Endothelial cell of umbilical vein (primary cell): ENCODE results near the gene HRH2. TPM values are rescaled to one million over a fixed set of nuclear protein-coding genes. Genes with fewer than 3 reads are reported as not detected.

Experiments used
- BruUV-seq: library from RNA; stranded (reverse); fragments of 400-500 nt; replicated peaks from 2 replicates; lab custom pipeline; 2021; lab: Mats Ljungman, UMichigan
- CTCF ChIA-PET: fragments of 300-600, 350-600 bp; sonication (Branson Sonifier 250); formaldehyde crosslinking; loops from one replicate; lab custom pipeline; 2021; ENCODE audit warnings: antibody characterized with exemption, inconsistent platforms; lab: Charles Lee
- POLR2A ChIA-PET: fragments of 300-600, 350-600 bp; sonication (Branson Sonifier 250); formaldehyde crosslinking; loops from one replicate; lab custom pipeline; 2021; ENCODE audit warnings: antibody characterized with exemption, inconsistent platforms; lab: Charles Lee
- DNase-seq: peaks from one replicate; pipeline ENCODE4 v3.0.0-alpha.2; 2011; ENCODE audit warnings: low read depth, low spot score
- FAIRE-seq: peaks from 2 replicates; lab custom pipeline; 2011; peaks lifted over from hg19 to GRCh38; lab: Jason Lieb, UNC
- H2AFZ ChIP-seq: 2 replicates; pipeline ENCODE4 v1.6.0; 2012; ENCODE audit warnings: low read depth, low read length, control low read depth, inconsistent platforms
- H3K27ac ChIP-seq: 2 replicates; pipeline ENCODE4 v1.5.1; 2011; ENCODE audit warnings: low read depth, mild to moderate bottlenecking, control low read depth, low read length, moderate library complexity; ENCODE audit not compliant: insufficient read depth
- H3K27me3 ChIP-seq, 2 experiments: 2 replicates each; pipeline versions ENCODE4 v1.6.0 to v1.6.1; 2011; ENCODE audit warnings: low read length in 2 of 2, mixed read lengths in 1 of 2; ENCODE audit not compliant: control insufficient read depth in 2 of 2, insufficient read depth in 2 of 2
- H3K36me3 ChIP-seq, 2 experiments: 2 replicates in 1 of 2; 3 replicates in 1 of 2; pipeline ENCODE4 v1.5.1; 2011; ENCODE audit warnings: low read length in 2 of 2, mild to moderate bottlenecking in 1 of 2, moderate library complexity in 1 of 2; ENCODE audit not compliant: control insufficient read depth in 2 of 2, insufficient read depth in 2 of 2; ENCODE audit errors: extremely low read depth in 1 of 2
- H3K4me1 ChIP-seq: 3 replicates; pipeline ENCODE4 v1.5.1; 2011; ENCODE audit warnings: mild to moderate bottlenecking, low read length; ENCODE audit not compliant: control insufficient read depth, insufficient read depth; ENCODE audit errors: extremely low read depth
- H3K4me2 ChIP-seq: 2 replicates; pipeline ENCODE4 v1.6.1; 2011; ENCODE audit warnings: low read length, control low read depth, mixed read lengths; ENCODE audit not compliant: insufficient read depth
- H3K4me3 ChIP-seq, 3 experiments: fragments of 200-600 bp in 1 of 3; sonication (generic), shearing (Covaris generic) in 1 of 3; replicated peaks in 1 of 3; 2 replicates each; pipeline ENCODE4 v1.5.1; 2011 to 2016; ENCODE audit warnings: control low read depth in 3 of 3, low read length in 3 of 3, mild to moderate bottlenecking in 2 of 3, inconsistent platforms in 1 of 3, low read depth in 1 of 3, moderate library complexity in 1 of 3; ENCODE audit not compliant: insufficient read depth in 1 of 3
- H3K79me2 ChIP-seq: 2 replicates; pipeline ENCODE4 v1.6.0; 2012; ENCODE audit warnings: low read length, inconsistent platforms; ENCODE audit not compliant: control insufficient read depth, insufficient read depth
- H3K9ac ChIP-seq: replicated peaks from 2 replicates; pipeline ENCODE3; 2011; ENCODE audit warnings: low read length, control low read depth; ENCODE audit not compliant: insufficient read depth; ENCODE audit errors: extremely low read depth
- H3K9me1 ChIP-seq: replicated peaks from 3 replicates; pipeline ENCODE4 v1.6.0; 2011; ENCODE audit warnings: mild to moderate bottlenecking, low read length; ENCODE audit not compliant: control insufficient read depth, insufficient read depth; ENCODE audit errors: extremely low read depth
- H3K9me3 ChIP-seq: replicated peaks from 2 replicates; pipeline ENCODE4 v1.5.1; 2012; ENCODE audit warnings: low read length, inconsistent platforms; ENCODE audit not compliant: control insufficient read depth, insufficient read depth
- H4K20me1 ChIP-seq: replicated peaks from 2 replicates; pipeline ENCODE3; 2011; ENCODE audit warnings: mild to moderate bottlenecking, low read length; ENCODE audit not compliant: control insufficient read depth, insufficient read depth; ENCODE audit errors: extremely low read depth
- EZH2 ChIP-seq: IDR thresholded peaks from 2 replicates; pipeline ENCODE4 v1.6.1; 2012; ENCODE audit warnings: borderline replicate concordance, low read depth, mild to moderate bottlenecking, moderate library complexity, low read length, inconsistent platforms; ENCODE audit not compliant: severe bottlenecking
- FOS ChIP-seq: IDR thresholded peaks from 2 replicates; pipeline ENCODE4 v1.6.1; 2011; ENCODE audit warnings: mild to moderate bottlenecking, low read length, moderate library complexity, borderline replicate concordance; ENCODE audit not compliant: insufficient read depth
- GATA2 ChIP-seq: IDR thresholded peaks from 2 replicates; pipeline ENCODE4 v1.7.0; 2011; ENCODE audit warnings: low read depth, mild to moderate bottlenecking, moderate library complexity, mixed read lengths, low read length; ENCODE audit not compliant: insufficient read length, insufficient read depth
- JUN ChIP-seq: IDR thresholded peaks from 2 replicates; pipeline ENCODE4 v1.6.1; 2011; ENCODE audit warnings: borderline replicate concordance, low read depth; ENCODE audit not compliant: insufficient read length, insufficient read depth
- MYC ChIP-seq: IDR thresholded peaks from one replicate; pipeline ENCODE4 v1.6.1; 2011; ENCODE audit warnings: mild to moderate bottlenecking, low read depth, low read length
- POLR2A ChIP-seq: IDR thresholded peaks from 2 replicates; pipeline ENCODE4 v1.6.1; 2012; ENCODE audit warnings: low read depth, mild to moderate bottlenecking, control low read depth, low read length
- POLR2AphosphoS5 ChIP-seq: IDR thresholded peaks from 2 replicates; pipeline ENCODE4 v1.6.1; 2012; ENCODE audit warnings: low read depth, mild to moderate bottlenecking, control low read depth, low read length, moderate library complexity; ENCODE audit not compliant: insufficient read depth
- dilution Hi-C: fragments of 300-500 bp; cut with MboI; formaldehyde crosslinking; loops from one replicate; pipeline ENCODE4 v1.15.0; 2019; ENCODE audit warnings: low sequenced_read_pairs; ENCODE audit not compliant: extremely low pct_ligation_motif_present
- intact Hi-C: fragments of 100-400 bp; cut with micrococcal nuclease; formaldehyde crosslinking; loops from one replicate; pipeline ENCODE4 v1.10.0; 2022
- polyA plus RNA-seq, 4 experiments: library from polyadenylated mRNA; depleted of rRNA in 3 of 4; stranded (reverse) in 3 of 4; unstranded in 1 of 4; fragments of >200 nt; gene quantifications; 2 replicates each; pipeline versions ENCODE4 v1.2.1 to v1.2.3, GENCODE V29; 2011 to 2012; ENCODE audit warnings: missing spikeins in 1 of 4
- total RNA-seq: library from RNA; stranded (reverse); gene quantifications from 2 replicates; pipeline ENCODE4 v1.2.3, GENCODE V29; 2021
- TF ChIP-seq, protein P1 (sequence below): IDR thresholded peaks from 2 replicates; pipeline ENCODE4 v1.6.1; 2011; ENCODE audit not compliant: insufficient read depth, insufficient read length
- TF ChIP-seq, protein P2 (sequence below), 2 donors: IDR thresholded peaks; 1 replicate in 1 of 2; 2 replicates in 1 of 2; pipeline ENCODE4 v1.5.1; 2011; ENCODE audit warnings: low read length in 2 of 2, mild to moderate bottlenecking in 2 of 2, moderate library complexity in 2 of 2, control low read depth in 1 of 2, inconsistent platforms in 1 of 2, low read depth in 1 of 2; ENCODE audit not compliant: insufficient read depth in 1 of 2; ENCODE audit errors: extremely low read depth in 1 of 2

HRH2 gene
- total and polyA plus RNA-seq, 2 donors (not counting 3 experiments of a cell fraction or from before 2014, with no cell fraction given): not detected

DNA sequence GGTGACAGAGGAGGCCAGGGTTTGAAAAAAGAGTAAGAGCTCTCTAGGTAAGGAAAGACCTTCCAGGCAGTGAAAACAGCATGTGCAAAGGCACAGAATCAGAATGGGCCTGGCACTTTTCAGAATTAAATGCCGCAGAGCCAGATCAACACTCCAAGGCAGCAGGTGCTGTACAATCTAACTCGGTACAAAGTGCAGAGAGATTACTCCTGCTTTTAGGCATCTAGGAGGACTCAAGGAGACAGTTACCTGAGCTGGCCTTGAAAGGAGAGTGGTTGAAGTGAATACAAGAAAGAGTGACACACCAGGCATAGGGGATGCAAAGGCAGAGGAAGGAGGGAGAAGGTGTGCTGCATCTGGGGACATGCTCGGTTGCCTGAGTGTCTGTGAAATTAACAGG lies 21.5 kb downstream of the HRH2 start:
- no peak overlapping the region for H3K27ac ChIP-seq
- intact Hi-C loops: no loop called here
- ChIA-PET POLR2A (no interaction called here), CTCF (no interaction called here)
- H3K36me3 ChIP-seq: no peaks in the 10 kb centered on the region
- H3K4me3 ChIP-seq: no peak overlapping the region
- no peak overlapping the region for H3K4me2 ChIP-seq
- TF ChIP-seq JUN (no peak), POLR2AphosphoS5 (no peak), EZH2 (no peak), FOS (no peak), GATA2 (no peak), MYC (no peak), POLR2A (no peak)
- TF ChIP-seq, protein P1, sequence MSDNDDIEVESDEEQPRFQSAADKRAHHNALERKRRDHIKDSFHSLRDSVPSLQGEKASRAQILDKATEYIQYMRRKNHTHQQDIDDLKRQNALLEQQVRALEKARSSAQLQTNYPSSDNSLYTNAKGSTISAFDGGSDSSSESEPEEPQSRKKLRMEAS: no peak
- TF ChIP-seq, protein P2, sequence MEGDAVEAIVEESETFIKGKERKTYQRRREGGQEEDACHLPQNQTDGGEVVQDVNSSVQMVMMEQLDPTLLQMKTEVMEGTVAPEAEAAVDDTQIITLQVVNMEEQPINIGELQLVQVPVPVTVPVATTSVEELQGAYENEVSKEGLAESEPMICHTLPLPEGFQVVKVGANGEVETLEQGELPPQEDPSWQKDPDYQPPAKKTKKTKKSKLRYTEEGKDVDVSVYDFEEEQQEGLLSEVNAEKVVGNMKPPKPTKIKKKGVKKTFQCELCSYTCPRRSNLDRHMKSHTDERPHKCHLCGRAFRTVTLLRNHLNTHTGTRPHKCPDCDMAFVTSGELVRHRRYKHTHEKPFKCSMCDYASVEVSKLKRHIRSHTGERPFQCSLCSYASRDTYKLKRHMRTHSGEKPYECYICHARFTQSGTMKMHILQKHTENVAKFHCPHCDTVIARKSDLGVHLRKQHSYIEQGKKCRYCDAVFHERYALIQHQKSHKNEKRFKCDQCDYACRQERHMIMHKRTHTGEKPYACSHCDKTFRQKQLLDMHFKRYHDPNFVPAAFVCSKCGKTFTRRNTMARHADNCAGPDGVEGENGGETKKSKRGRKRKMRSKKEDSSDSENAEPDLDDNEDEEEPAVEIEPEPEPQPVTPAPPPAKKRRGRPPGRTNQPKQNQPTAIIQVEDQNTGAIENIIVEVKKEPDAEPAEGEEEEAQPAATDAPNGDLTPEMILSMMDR (IDR thresholded peaks at IDR 0.05; ENCODE audit: extremely low read depth in 1 of 2, insufficient read depth in 1 of 2, low read depth in 1 of 2, low read length in 2 of 2): no peak
- peaks cover 3% of the 10 kb centered on the region for H3K9me3 ChIP-seq
- FAIRE-seq: no peak
- no peak for DNase-seq
- no peak overlapping the region for H3K9ac ChIP-seq
- dilution Hi-C loops: no loop called here
- no TSS peak for BruUV-seq
- no peaks in the 10 kb centered on the region for H3K27me3 ChIP-seq
- no peaks in the 10 kb centered on the region for H3K4me1 ChIP-seq
- no peak overlapping the region for H2AFZ ChIP-seq
- H3K9me1 ChIP-seq: no peaks in the 10 kb centered on the region
- H4K20me1 ChIP-seq: no peaks in the 10 kb centered on the region
- no peaks in the 10 kb centered on the region for H3K79me2 ChIP-seq
